GM20000 (cell line): ENCODE results near the gene AHRR.
A peak's percentile ranks its signal among the peaks of the same experiment; 100 is the strongest.

Experiments
- DNase-seq: peaks from one replicate; pipeline ENCODE4 v3.0.0; 2012; ENCODE audit warnings: low spot score
- TF ChIP-seq, protein P1 (sequence below): IDR thresholded peaks from 2 replicates; pipeline ENCODE4 v1.5.1; 2012; ENCODE audit warnings: mild to moderate bottlenecking, control low read depth; ENCODE audit errors: extremely low read depth, missing control alignments

AHRR gene

DNA sequence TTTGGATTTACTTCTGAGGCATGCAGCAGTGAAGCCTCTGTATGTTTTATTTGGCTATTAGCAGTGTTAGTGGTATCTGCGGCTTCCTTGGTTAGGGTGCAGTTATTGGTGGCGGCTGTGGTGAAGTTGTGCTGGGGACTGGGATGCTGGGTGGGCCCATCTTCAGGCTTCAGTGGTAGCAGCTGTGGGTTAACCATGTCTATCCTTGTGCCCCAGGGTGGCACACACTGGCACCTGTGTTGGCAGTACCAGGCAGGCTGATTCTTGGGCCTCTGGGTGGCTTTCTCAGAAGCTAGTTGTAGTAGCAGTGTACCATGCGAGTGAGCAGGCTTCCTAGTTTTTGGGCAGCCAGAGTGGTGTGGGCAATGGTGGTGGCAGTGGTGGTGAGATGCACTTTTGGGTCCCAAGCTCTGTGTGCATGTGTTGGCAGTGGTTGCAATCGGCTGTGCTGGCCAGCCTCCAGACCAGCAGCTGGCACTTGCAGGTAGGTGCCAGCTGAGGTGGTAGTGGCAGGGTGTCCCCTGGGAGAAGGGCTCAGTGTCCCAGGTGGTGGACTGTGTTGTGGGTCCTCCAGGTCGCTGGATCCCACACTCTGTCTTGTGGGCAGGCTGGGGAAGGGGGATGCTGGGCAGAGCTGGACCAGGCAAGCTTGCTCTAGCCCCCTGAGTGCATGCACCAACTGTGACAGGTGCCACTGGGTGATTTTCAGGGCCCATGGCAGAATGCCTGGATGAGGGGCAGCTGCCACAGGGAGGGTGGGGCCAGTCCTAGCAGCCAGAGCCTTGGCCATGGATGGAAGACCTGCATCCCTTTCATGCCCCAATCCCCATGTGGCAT, 13.6 kb downstream of the AHRR start:
- TF ChIP-seq, protein P1, sequence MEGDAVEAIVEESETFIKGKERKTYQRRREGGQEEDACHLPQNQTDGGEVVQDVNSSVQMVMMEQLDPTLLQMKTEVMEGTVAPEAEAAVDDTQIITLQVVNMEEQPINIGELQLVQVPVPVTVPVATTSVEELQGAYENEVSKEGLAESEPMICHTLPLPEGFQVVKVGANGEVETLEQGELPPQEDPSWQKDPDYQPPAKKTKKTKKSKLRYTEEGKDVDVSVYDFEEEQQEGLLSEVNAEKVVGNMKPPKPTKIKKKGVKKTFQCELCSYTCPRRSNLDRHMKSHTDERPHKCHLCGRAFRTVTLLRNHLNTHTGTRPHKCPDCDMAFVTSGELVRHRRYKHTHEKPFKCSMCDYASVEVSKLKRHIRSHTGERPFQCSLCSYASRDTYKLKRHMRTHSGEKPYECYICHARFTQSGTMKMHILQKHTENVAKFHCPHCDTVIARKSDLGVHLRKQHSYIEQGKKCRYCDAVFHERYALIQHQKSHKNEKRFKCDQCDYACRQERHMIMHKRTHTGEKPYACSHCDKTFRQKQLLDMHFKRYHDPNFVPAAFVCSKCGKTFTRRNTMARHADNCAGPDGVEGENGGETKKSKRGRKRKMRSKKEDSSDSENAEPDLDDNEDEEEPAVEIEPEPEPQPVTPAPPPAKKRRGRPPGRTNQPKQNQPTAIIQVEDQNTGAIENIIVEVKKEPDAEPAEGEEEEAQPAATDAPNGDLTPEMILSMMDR = no peak
- no peak for DNase-seq

DNA sequence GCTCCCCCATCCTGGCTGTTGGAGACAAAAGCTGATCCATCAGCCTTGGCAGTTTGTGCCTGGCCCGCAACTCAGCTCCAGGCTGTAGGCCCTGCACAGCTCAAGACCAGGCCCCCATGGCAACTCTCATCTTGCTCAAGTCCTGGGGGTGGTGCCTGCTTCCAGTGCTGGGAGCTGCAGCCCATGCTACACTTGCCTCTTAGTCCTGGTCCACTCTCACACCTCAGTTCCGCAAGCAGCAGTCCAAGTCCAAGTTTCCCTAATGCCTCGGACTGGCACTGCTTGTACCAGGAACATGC, 14.2 kb downstream of the AHRR start:
- DNase-seq = no peak
- TF ChIP-seq, protein P1 = no peak

DNA sequence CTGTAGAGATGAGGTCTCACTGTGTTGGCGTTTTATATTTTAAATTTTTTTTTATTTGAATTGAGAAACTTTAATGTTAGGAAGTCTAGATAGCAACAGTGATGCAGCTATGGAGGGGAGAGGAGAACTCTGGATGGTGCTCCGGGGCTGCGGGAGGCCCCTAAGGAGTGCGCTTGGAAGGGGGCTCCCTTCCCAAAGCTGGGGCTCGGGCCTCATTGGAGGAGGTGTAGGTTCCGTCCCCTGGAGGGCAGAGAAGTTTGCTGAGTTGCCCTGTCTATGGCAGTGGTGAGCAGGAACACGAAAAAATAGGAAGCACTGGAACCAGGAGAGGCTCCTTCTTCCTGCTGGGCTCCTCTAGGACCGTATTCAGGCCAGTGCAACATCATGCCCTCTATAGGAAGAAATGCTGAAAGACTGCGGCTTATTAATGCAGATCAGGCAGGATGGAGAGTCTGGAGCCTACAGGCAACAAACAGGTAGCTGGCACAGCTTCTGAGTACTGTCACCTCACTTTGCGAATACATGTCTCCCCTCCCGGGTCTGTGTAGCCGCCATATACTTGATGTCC, 16.1 kb downstream of the AHRR start:
- TF ChIP-seq, protein P1 = no peak
- DNase-seq = no peak

DNA sequence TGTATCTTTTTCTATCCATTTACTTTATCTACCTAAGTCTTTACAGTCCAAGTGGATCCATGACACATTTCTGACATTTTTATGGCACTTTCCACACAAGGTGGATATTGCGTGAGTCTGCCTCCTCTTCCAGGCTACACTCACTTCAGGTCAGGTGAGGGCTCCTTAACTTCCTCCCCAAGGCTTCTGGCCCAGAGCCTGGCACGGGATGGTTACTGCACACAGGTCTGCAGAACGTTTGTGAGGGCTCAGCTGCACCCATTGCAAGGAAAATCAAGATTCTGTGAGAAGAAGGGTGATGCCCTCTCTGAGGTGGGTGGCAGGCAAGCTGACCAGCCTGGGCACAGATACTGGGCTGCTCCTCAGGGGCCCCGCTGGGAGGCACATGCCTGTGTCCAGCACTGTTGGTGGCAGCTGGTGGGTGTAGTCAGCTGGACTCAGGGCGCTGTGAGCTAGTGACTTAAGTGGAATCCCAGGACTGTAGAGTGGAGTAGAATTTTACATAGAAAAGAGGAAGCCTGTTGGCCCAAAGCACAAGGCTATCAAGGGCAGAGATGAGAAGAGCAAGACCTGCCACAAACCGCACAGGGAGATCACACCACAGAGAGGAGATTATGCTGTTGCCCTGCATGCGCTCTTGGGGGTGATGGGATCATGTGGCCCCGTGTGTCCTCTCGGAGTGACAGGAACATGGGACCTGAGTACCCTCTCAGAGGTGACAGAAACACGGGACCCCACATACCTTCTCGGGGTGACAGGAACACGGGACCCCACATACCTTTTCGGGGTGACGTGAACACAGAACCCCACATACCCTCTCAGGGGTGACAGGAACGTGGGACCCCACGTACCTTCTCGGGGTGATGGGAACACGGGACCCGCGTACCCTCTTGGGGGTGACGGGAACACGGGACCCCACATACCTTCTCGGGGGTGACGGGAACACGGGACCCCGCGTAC, 21.3 kb downstream of the AHRR start:
- DNase-seq = peak; percentile 39
- TF ChIP-seq, protein P1 = no peak

DNA sequence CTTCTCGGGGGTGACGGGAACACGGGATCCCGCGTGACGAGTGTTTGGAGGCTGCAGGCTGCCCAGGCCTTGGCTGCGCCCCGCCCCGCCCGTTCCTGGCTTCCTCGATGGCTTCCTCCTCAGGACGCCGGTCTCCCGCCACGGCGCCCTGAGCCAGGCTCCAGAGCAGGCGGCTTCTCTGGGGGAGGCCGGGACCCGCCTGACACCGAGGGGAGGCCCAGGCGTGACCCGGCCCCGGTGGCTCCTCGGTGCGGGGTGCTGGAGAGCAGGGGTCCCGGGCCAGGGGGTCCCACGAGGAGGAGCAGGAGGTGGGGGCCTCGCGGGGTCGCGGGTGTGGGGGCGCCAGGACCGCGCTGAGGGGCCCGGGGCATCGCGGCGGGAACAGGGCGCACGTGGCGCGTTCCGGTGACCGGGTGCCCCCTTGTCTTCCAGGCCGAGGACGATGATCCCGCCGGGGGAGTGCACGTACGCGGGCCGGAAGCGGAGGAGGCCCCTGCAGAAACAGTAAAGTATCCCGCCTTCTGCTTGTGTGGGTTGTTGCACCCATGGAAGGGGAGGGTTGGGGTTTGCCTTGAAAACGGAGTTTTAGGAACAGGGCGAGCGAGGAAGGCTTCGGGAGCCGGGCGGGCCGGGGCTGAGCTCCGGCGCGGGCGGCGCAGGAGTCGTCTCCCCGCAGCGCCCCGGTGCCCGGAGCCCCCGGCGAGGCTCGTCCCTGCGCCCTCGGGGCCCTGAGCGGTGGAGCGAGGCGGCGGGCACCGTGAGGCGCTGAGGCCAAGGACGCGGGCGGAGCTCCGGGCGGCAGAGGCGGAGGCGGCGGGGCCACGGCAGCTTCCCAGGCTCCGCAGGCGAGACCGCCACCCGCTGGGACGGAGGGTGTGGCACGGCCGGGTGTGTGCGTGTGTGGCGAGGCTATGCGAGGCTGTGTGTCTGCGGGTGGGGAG, 22.2 kb downstream of the AHRR start:
- DNase-seq = peak; percentile 85
- TF ChIP-seq, protein P1 = no peak

DNA sequence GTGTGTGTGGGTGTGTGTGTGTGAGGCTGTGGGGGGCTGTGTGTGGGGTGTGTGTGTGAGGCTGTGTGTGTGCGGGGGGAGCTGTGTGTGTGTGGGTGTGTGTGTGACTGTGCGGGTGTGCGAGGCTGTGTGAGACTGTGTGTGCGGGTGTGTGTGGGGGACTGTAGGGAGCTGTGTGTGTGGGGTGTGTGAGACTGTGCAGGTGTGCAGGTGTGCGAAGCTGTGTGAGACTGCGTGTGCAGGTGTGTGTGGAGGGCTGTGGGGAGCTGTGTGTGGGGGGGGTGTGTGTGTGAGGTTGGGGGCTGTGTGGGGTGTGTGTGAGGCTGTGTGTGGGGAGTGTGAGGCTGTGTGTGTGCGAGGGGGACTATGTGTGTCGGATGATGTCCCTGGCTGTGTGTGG, 23.2 kb downstream of the AHRR start:
- DNase-seq = peak; percentile 7
- TF ChIP-seq, protein P1 = no peak
